A673 (cell line): Measurements from ENCODE around the gene B3GLCT. TPM values are rescaled to one million over a fixed set of nuclear protein-coding genes. Genes with fewer than 3 reads are reported as not detected.

Source experiments
- BruUV-seq: library from RNA; stranded (reverse); fragments of 400-500 nt; replicated peaks from 2 replicates; lab custom pipeline; 2021; lab: Mats Ljungman, UMichigan
- CTCF ChIA-PET: fragments of 300-600 bp; sonication (Branson Sonifier 250); formaldehyde crosslinking; loops from one replicate; lab custom pipeline; 2022; ENCODE audit warnings: antibody characterized with exemption; lab: Charles Lee
- POLR2A ChIA-PET: fragments of 300-600 bp; sonication (Branson Sonifier 250); formaldehyde crosslinking; loops from one replicate; lab custom pipeline; 2022; ENCODE audit warnings: antibody characterized with exemption; ENCODE audit not compliant: low non-redundant PET; lab: Charles Lee
- DNase-seq: peaks from one replicate; pipeline ENCODE4 v3.0.0-alpha.2; 2015; ENCODE audit warnings: low spot score
- H3K27ac ChIP-seq: fragments of 200-600 bp; sonication (generic); 2 replicates; pipeline ENCODE4 v1.5.1; 2016; ENCODE audit warnings: mixed run types, low read depth, mild to moderate bottlenecking, mixed read lengths, antibody characterized with exemption, low read length; ENCODE audit not compliant: poor library complexity, severe bottlenecking
- H3K27me3 ChIP-seq: fragments of 200-600 bp; sonication (generic); replicated peaks from 2 replicates; pipeline ENCODE4 v1.6.1; 2017; ENCODE audit warnings: mixed run types, low read depth, mild to moderate bottlenecking, mixed read lengths, antibody characterized with exemption, low read length; ENCODE audit not compliant: insufficient read depth, poor library complexity
- H3K36me3 ChIP-seq: fragments of 200-600 bp; sonication (generic); 2 replicates; pipeline ENCODE4 v1.6.1; 2016; ENCODE audit warnings: mixed run types, mild to moderate bottlenecking, mixed read lengths, antibody characterized with exemption, low read length; ENCODE audit not compliant: insufficient read depth, poor library complexity, severe bottlenecking
- H3K4me1 ChIP-seq: fragments of 200-600 bp; sonication (generic); 2 replicates; pipeline ENCODE4 v1.6.1; 2017; ENCODE audit warnings: mixed run types, mild to moderate bottlenecking, mixed read lengths, antibody characterized with exemption, low read length; ENCODE audit not compliant: insufficient read depth, poor library complexity, severe bottlenecking
- H3K4me3 ChIP-seq: fragments of 200-600 bp; sonication (generic); 2 replicates; pipeline ENCODE4 v1.5.1; 2016; ENCODE audit warnings: low read depth, mixed run types, mild to moderate bottlenecking, mixed read lengths, low read length; ENCODE audit not compliant: poor library complexity, severe bottlenecking
- H3K9me3 ChIP-seq: fragments of 200-600 bp; sonication (generic); 2 replicates; pipeline ENCODE4 v1.6.1; 2016; ENCODE audit warnings: mixed run types, low read depth, mild to moderate bottlenecking, mixed read lengths, antibody characterized with exemption, low read length; ENCODE audit not compliant: poor library complexity, severe bottlenecking
- EZH2 ChIP-seq: fragments of 200-600 bp; sonication (generic); IDR thresholded peaks from 2 replicates; pipeline ENCODE4 v1.6.1; 2017; ENCODE audit warnings: borderline replicate concordance, low read depth, mild to moderate bottlenecking, mixed read lengths, antibody characterized with exemption, low read length; ENCODE audit not compliant: poor library complexity, severe bottlenecking
- intact Hi-C: fragments of 100-400 bp; cut with micrococcal nuclease; formaldehyde crosslinking; loops from one replicate; pipeline ENCODE4 v1.10.0; 2022; ENCODE audit not compliant: unreplicated experiment
- total RNA-seq: library from RNA; stranded (reverse); gene quantifications from 2 replicates; pipeline ENCODE4 v1.2.3, GENCODE V29; 2021
- TF ChIP-seq, protein P1 (sequence below): fragments of 300-800, 200-600 bp; sonication (generic); conservative IDR thresholded peaks from 2 replicates; pipeline ENCODE4 v1.5.1; 2017; ENCODE audit warnings: low read depth, mild to moderate bottlenecking, antibody characterized with exemption, low read length, moderate library complexity, mixed read lengths

B3GLCT gene
- total RNA-seq, 1 experiment from 2014 or later: 8.5 TPM

DNA sequence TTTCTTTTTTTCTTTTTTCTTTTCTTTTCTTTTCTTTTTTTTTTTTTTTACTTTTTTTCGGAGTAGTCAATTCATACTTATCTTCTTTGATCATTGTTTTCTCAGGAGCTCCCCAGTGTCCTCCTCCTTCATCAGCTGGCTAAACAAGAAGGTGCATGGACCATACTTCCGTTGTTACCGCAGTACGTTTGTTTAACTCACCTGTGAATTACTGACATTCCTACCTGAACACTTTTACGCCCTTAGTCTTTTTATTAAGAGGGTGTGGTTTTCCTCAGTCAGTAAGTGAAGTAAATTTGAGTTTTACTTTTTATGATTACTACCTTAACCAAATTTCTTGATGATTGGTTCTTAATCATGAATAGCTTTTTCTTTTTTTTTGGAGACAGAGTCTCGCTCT is 47.1 kb downstream of the B3GLCT start:
- H3K4me1 ChIP-seq: peaks cover 10% of the 10 kb centered on the region
- no peaks in the 10 kb centered on the region for H3K27me3 ChIP-seq
- no peaks in the 10 kb centered on the region for H3K36me3 ChIP-seq
- CTCF ChIA-PET: interaction anchor here (0.6 kb wide), 1 partner anchor 9 kb away, joined by 4 read pairs; no protein-coding TSS in a partner anchor
- BruUV-seq: no TSS peak
- no peak for DNase-seq
- H3K4me3 ChIP-seq: no peak overlapping the region
- no peaks in the 10 kb centered on the region for H3K9me3 ChIP-seq
- no peak overlapping the region for H3K27ac ChIP-seq
- POLR2A ChIA-PET: no interaction called here
- intact Hi-C loops: no loop called here
- TF ChIP-seq EZH2: no peak
- TF ChIP-seq, protein P1, sequence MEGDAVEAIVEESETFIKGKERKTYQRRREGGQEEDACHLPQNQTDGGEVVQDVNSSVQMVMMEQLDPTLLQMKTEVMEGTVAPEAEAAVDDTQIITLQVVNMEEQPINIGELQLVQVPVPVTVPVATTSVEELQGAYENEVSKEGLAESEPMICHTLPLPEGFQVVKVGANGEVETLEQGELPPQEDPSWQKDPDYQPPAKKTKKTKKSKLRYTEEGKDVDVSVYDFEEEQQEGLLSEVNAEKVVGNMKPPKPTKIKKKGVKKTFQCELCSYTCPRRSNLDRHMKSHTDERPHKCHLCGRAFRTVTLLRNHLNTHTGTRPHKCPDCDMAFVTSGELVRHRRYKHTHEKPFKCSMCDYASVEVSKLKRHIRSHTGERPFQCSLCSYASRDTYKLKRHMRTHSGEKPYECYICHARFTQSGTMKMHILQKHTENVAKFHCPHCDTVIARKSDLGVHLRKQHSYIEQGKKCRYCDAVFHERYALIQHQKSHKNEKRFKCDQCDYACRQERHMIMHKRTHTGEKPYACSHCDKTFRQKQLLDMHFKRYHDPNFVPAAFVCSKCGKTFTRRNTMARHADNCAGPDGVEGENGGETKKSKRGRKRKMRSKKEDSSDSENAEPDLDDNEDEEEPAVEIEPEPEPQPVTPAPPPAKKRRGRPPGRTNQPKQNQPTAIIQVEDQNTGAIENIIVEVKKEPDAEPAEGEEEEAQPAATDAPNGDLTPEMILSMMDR: no peak

DNA sequence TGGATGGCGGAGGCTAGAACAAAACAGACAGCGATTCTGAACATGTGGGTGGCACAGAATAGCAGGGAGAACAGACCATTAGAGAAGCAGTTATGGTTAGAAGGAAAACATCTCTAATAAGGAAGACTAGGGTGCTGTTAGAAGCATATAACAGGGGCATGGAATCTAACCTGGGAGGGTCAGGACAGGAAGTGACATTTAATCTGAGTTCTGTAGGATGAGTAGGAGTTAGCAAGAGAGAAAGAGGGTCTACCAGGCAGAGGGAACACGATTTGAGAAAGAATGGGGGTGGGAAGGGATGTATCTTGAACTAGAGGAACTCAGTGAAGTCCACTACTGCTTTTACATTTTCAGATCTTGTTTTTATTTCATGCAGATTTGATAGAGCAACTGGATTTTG is 48.6 kb downstream of the B3GLCT start:
- H3K4me3 ChIP-seq: no peak overlapping the region
- H3K27me3 ChIP-seq: no peaks in the 10 kb centered on the region
- DNase-seq: no peak
- H3K9me3 ChIP-seq: no peaks in the 10 kb centered on the region
- no peaks in the 10 kb centered on the region for H3K36me3 ChIP-seq
- TF ChIP-seq, protein P1: no peak
- TF ChIP-seq EZH2: no peak
- intact Hi-C loops: no loop called here
- ChIA-PET POLR2A (no interaction called here), CTCF (interaction anchor here (0.5 kb wide), 1 partner anchor 15 kb away, joined by 3 read pairs; no protein-coding TSS in a partner anchor)
- H3K4me1 ChIP-seq: peaks cover 10% of the 10 kb centered on the region
- H3K27ac ChIP-seq: no peak overlapping the region
- BruUV-seq: no TSS peak

DNA sequence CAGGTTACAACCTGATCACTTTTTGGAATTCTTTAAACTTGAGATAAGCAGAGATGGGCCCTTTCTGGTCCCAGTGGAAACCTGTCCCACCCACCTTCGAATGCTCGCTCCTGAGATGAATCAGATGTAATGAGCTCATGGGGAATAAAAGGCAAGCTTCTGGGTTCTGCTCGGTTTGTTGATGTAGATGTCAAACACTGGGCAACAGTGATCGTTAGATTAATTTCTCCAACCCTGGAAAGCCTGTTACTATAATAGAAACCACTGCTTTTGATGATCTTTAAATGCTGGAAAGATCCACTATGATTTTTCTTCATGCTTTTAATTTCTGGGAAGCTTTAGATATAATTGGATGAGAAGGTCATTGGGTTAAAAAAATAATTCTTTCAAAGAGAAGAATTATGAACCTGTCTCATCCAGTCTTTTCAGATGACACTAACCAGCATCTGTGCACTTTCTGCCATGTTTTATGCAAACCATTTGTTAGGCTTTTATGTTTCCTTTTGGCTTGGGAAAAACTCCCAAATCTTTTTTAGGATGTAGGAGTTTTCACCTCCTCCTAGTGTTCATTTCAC is 49.3 kb downstream of the B3GLCT start:
- no peak overlapping the region for H3K27ac ChIP-seq
- ChIA-PET POLR2A (no interaction called here), CTCF (no interaction called here)
- BruUV-seq: no TSS peak
- no peak for DNase-seq
- peaks cover 8% of the 10 kb centered on the region for H3K4me1 ChIP-seq
- H3K27me3 ChIP-seq: no peaks in the 10 kb centered on the region
- intact Hi-C loops: no loop called here
- TF ChIP-seq EZH2: no peak
- TF ChIP-seq, protein P1: no peak
- H3K9me3 ChIP-seq: no peaks in the 10 kb centered on the region
- no peak overlapping the region for H3K4me3 ChIP-seq
- H3K36me3 ChIP-seq: no peaks in the 10 kb centered on the region
